ENCODE results near the gene KLHL25.
"Not testable (repeated sequence)": the region's sequence is repeated elsewhere in the genome, so short reads cannot be mapped to it uniquely, and the experiment has no call there.

Gene KLHL25

GRCh38 chr15:85805420-85805819 is 10.7 kb upstream of the KLHL25 start:
- Histone ChIP-seq H3K27me3 (replicated peaks; ENCODE audit: control insufficient read depth, insufficient read depth, low read length, poor library complexity, severe bottlenecking) (no peaks in the 10 kb centered on the region), H3K4me1 (ENCODE audit: control insufficient read depth, insufficient read depth, low read length, poor library complexity, severe bottlenecking) (no peaks in the 10 kb centered on the region), H3K4me3 (ENCODE audit: insufficient read depth, low read depth, low read length, poor library complexity, severe bottlenecking) (no peak overlapping the region), H3K27ac (ENCODE audit: insufficient read depth, low read length, poor library complexity, severe bottlenecking) (no peak overlapping the region), H3K9me3 (ENCODE audit: control insufficient read depth, low read length) (no peaks in the 10 kb centered on the region), H3K36me3 (ENCODE audit: control insufficient read depth, insufficient read depth, low read length) (no peaks in the 10 kb centered on the region)
- no peak for DNase-seq

- no peak for DNase-seq
- Histone ChIP-seq H3K36me3 (ENCODE audit: control insufficient read depth, insufficient read depth, low read length) (no peaks in the 10 kb centered on the region), H3K9me3 (ENCODE audit: control insufficient read depth, low read length) (no peaks in the 10 kb centered on the region), H3K4me1 (ENCODE audit: control insufficient read depth, insufficient read depth, low read length, poor library complexity, severe bottlenecking) (no peaks in the 10 kb centered on the region), H3K27ac (ENCODE audit: insufficient read depth, low read length, poor library complexity, severe bottlenecking) (no peak overlapping the region), H3K4me3 (ENCODE audit: insufficient read depth, low read depth, low read length, poor library complexity, severe bottlenecking) (no peak overlapping the region), H3K27me3 (replicated peaks; ENCODE audit: control insufficient read depth, insufficient read depth, low read length, poor library complexity, severe bottlenecking) (no peaks in the 10 kb centered on the region)
These were observed 9.9 kb upstream of the KLHL25 start for GRCh38 chr15:85804481-85805170.

DNA sequence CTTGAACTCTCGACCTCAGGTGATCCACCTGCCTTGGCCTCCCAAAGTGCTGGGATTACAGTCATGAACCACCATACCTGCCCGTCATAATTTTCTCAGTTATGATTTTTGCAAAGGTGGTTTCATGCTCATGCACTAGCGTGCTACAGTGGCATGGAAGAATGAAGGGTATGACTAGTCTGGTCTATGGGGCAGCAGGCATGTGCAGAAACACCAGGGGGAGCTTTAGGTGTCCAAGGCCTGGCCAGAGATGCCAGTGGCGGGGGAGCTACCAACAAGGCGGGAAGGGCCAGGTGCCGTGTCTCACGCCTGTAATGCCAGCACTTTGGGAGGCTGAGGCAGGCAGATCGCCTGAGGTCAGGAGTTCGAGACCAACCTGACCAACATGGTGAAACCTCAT is 7.9 kb upstream of the KLHL25 start:
- not testable (repeated sequence) for H3K9me3 ChIP-seq (ENCODE audit: control insufficient read depth, low read length); H3K27ac ChIP-seq (ENCODE audit: insufficient read depth, low read length, poor library complexity, severe bottlenecking); H3K36me3 ChIP-seq (ENCODE audit: control insufficient read depth, insufficient read depth, low read length); H3K27me3 ChIP-seq (replicated peaks; ENCODE audit: control insufficient read depth, insufficient read depth, low read length, poor library complexity, severe bottlenecking); H3K4me3 ChIP-seq (ENCODE audit: insufficient read depth, low read depth, low read length, poor library complexity, severe bottlenecking); H3K4me1 ChIP-seq (ENCODE audit: control insufficient read depth, insufficient read depth, low read length, poor library complexity, severe bottlenecking); DNase-seq

DNA sequence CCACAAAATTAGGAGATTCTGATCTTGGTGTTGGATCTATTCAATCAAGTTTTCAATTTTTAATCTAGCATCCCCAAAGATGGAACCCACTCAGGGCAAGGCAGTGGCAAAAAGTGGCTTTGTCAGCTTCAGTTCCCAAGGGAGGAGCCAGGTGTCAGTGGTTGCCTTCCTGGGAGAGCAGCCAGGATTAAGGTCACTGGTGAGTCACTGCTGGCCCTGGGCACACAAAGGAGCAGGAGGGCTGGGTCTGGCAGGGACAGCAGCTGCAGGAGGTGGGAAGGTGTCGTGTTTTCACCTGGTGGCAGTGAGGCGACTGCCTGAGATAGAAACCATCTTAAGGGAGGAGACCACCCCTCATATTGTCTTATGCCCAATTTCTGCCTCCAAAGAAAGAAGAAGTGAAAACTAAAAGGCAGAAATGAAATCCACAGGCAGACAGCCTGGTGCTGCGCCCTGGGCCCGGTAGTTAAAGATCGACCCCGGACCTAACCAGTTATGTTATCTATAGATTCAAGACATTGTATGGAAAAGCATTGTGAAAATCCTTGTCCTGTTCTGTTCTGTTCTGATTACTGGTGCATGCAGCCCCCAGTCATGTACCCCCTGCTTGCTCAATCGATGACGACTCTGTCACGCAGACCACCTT is 5.9 kb upstream of the KLHL25 start:
- DNase-seq, result no peak
- H3K27ac ChIP-seq (ENCODE audit: insufficient read depth, low read length, poor library complexity, severe bottlenecking), result no peak overlapping the region
- H3K4me1 ChIP-seq (ENCODE audit: control insufficient read depth, insufficient read depth, low read length, poor library complexity, severe bottlenecking), result peaks cover 2% of the 10 kb centered on the region
- no peak overlapping the region for H3K4me3 ChIP-seq (ENCODE audit: insufficient read depth, low read depth, low read length, poor library complexity, severe bottlenecking)
- H3K9me3 ChIP-seq (ENCODE audit: control insufficient read depth, low read length), result no peaks in the 10 kb centered on the region
- H3K27me3 ChIP-seq (replicated peaks; ENCODE audit: control insufficient read depth, insufficient read depth, low read length, poor library complexity, severe bottlenecking), result no peaks in the 10 kb centered on the region
- no peaks in the 10 kb centered on the region for H3K36me3 ChIP-seq (ENCODE audit: control insufficient read depth, insufficient read depth, low read length)

GRCh38 chr15:85796371-85796770 is 1.6 kb upstream of the KLHL25 start:
- H3K27me3 ChIP-seq (replicated peaks; ENCODE audit: control insufficient read depth, insufficient read depth, low read length, poor library complexity, severe bottlenecking); H3K9me3 ChIP-seq (ENCODE audit: control insufficient read depth, low read length); H3K27ac ChIP-seq (ENCODE audit: insufficient read depth, low read length, poor library complexity, severe bottlenecking); DNase-seq; H3K36me3 ChIP-seq (ENCODE audit: control insufficient read depth, insufficient read depth, low read length); H3K4me3 ChIP-seq (ENCODE audit: insufficient read depth, low read depth, low read length, poor library complexity, severe bottlenecking): not testable (repeated sequence)
- H3K4me1 ChIP-seq (ENCODE audit: control insufficient read depth, insufficient read depth, low read length, poor library complexity, severe bottlenecking), result peaks cover 23% of the 10 kb centered on the region

DNA sequence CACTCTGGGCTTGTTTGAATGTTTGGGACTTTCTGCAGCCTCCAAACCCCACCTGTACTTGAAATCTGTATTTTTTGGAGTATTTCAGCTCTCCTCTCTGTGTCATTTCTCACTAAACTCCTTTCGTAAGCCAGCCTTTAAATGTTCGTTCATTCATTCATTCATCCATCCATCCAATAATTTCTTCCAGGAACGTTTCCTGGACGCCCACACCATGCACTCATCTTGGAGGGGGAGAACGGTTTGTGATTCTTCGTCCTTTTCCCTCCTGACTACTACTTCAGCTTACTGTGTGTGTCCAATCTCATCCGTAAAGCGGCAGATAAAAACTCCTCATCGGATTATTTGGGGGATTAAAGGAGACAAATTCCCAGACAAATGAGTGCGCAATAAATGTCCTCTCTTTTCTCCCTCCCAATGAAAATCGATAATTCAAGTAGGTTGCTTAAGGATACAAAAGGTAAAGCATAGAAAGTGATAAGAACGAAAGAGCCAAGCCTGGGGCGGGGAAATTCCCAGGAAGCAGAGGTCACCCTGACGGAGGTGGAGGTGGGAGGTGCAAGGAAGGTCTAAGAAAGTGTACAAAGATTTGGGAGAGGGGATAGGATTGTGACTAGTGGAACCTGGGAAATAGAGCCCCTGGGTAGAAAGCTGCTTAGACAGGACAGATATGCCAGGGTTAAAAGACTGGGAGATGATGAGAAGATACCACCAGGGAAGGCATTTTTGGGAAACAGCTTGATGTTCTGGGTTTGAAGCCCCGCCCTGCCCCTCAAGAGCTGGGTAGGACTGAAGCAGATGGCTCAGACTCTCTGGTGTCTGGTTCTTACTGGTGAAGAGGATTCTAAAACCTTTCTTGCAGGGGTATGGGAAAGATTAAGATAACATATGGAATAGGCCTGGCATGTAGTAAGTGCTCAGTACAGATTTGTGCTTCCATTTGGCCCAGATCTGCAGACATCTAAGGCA is 896 bp upstream of the KLHL25 start:
- Histone ChIP-seq H3K4me1 (ENCODE audit: control insufficient read depth, insufficient read depth, low read length, poor library complexity, severe bottlenecking) (peaks cover 23% of the 10 kb centered on the region), H3K27ac (ENCODE audit: insufficient read depth, low read length, poor library complexity, severe bottlenecking) (no peak overlapping the region), H3K4me3 (ENCODE audit: insufficient read depth, low read depth, low read length, poor library complexity, severe bottlenecking) (peak overlapping the region; percentile 55), H3K36me3 (ENCODE audit: control insufficient read depth, insufficient read depth, low read length) (no peaks in the 10 kb centered on the region), H3K27me3 (replicated peaks; ENCODE audit: control insufficient read depth, insufficient read depth, low read length, poor library complexity, severe bottlenecking) (no peaks in the 10 kb centered on the region), H3K9me3 (ENCODE audit: control insufficient read depth, low read length) (no peaks in the 10 kb centered on the region)
- DNase-seq, result no peak

DNA sequence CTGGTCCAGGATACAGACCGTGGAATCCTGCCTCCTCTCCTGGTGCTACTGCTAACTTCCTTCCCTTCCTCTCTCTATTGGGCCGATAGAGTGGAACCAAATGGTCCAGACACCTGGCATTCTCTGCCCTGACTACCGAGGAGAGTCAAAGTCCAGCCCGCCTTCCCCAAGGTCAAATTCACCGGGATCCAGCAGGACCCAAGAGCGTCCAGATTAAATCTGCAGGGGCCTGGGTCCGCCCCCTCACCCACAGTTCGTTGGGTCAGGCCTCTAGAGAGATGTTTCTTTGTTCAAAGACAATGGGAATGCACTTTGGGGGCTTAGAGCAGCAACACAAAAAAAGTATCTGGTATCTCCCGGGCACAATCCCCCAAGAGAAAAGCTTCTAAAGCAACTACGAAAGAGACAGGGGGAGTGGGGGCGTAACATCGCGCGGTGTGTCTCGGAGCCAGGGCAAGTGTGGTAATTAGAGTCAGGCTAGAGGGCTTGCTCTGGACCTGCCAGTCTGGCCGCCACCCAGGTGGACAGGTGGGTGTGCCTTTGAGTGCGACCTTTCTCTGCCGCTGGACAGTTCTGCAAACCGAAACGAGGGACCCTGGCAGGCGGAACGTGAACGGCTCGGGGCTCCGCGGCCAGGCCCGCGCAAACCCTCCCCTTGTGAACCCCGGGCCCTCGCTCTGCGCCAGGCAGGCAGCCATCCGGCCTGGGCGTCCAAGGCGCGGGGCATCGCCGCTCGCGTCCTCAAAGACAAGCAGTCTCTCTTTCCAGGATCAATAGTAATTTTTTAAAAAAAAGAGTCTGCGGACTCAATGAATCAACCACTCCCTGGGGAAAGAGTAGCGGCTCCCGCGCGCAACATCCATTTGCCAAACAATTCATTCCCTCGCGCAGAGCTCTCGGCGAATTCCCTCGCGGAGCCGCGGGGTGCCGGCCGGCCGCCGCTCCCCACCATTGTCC is 806 bp downstream of the KLHL25 start:
- no peaks in the 10 kb centered on the region for H3K9me3 ChIP-seq (ENCODE audit: control insufficient read depth, low read length)
- H3K27ac ChIP-seq (ENCODE audit: insufficient read depth, low read length, poor library complexity, severe bottlenecking), result peak overlapping the region; percentile 78
- DNase-seq, result peak in 1 of 3 donors; percentile 13
- peaks cover 23% of the 10 kb centered on the region for H3K4me1 ChIP-seq (ENCODE audit: control insufficient read depth, insufficient read depth, low read length, poor library complexity, severe bottlenecking)
- H3K4me3 ChIP-seq (ENCODE audit: insufficient read depth, low read depth, low read length, poor library complexity, severe bottlenecking), result peak overlapping the region; percentile 93
- no peaks in the 10 kb centered on the region for H3K36me3 ChIP-seq (ENCODE audit: control insufficient read depth, insufficient read depth, low read length)
- no peaks in the 10 kb centered on the region for H3K27me3 ChIP-seq (replicated peaks; ENCODE audit: control insufficient read depth, insufficient read depth, low read length, poor library complexity, severe bottlenecking)

DNA sequence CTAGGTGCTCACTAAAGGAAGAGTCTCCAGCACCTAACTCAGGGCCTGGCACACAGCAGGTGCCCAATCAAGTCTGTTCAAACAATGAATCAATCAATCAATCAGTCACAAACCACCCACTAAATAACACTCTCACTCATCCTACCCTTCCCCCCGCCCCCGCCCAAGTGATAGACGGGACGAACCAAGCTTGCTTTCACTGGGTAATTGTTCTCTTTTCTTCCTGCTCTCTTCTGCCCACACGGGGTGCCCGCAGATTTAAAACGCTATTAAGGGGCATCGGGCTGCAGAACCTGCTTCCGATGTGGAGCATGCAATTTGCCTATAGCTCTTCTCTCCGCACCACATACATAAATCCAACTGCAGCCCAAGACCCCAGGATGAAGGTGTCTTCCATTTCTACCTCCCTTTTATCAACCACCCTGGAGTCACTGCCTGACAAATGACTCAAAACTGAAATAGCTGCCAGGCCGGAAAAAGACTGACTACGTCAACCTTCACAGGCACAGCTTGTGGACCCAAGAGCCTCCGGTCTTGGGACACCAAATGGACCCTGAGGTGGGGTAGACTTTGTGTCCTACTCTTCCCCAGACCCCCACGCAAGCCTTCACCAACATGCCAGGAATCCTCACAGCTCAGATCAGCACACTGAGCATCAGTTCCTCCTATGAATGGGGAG is 1.7 kb downstream of the KLHL25 start:
- Histone ChIP-seq H3K36me3 (ENCODE audit: control insufficient read depth, insufficient read depth, low read length) (no peaks in the 10 kb centered on the region), H3K4me3 (ENCODE audit: insufficient read depth, low read depth, low read length, poor library complexity, severe bottlenecking) (peak overlapping the region; percentile 93), H3K4me1 (ENCODE audit: control insufficient read depth, insufficient read depth, low read length, poor library complexity, severe bottlenecking) (peaks cover 23% of the 10 kb centered on the region), H3K27me3 (replicated peaks; ENCODE audit: control insufficient read depth, insufficient read depth, low read length, poor library complexity, severe bottlenecking) (no peaks in the 10 kb centered on the region), H3K9me3 (ENCODE audit: control insufficient read depth, low read length) (no peaks in the 10 kb centered on the region), H3K27ac (ENCODE audit: insufficient read depth, low read length, poor library complexity, severe bottlenecking) (peak overlapping the region; percentile 78)
- no peak for DNase-seq
